ENCODE results near the gene DEFB132. TPM values are rescaled to one million over a fixed set of nuclear protein-coding genes. Genes with fewer than 3 reads are reported as not detected.

The DEFB132 gene
- total and polyA plus RNA-seq, 9 of the 15 experiments (the other 6 are each of a cell fraction or from before 2014, with no cell fraction given), result not detected

GRCh38 chr20:297098-297924 is 39.8 kb downstream of the DEFB132 start, which contains the start of gene ZCCHC3 (continued):
- TF ChIP-seq CAMTA2 (CRISPR knock-in tag; conservative IDR thresholded peaks at IDR 0.05), result 0 out of 2 replicates have a peak, but pooled peaks have one; percentile 11
- 0 out of 2 replicates have a peak, but pooled peaks have one; percentile 31 for TF ChIP-seq SP1 (CRISPR knock-in tag; IDR thresholded peaks at IDR 0.05)
- peak; percentile 79 for TF ChIP-seq CHD2 (IDR thresholded peaks at IDR 0.05; ENCODE audit: low read depth, low read length)

- Histone ChIP-seq H4K20me1 (replicated peaks; ENCODE audit: control insufficient read depth, insufficient read depth, low read length) (peaks cover 13% of the 10 kb centered on the region), H3K36me3 (ENCODE audit: control insufficient read depth, insufficient read depth, low read length) (peaks cover 25% of the 10 kb centered on the region; the same call in 2 of the 3 replicates), H3K27ac (ENCODE audit: extremely low read depth, low read depth, low read length) (peak overlapping the region; percentile 93), H3K4me2 (ENCODE audit: insufficient read depth, low read length) (peak overlapping the region; percentile 95), H3K79me2 (ENCODE audit: control insufficient read depth, insufficient read depth, low read length) (peaks cover 47% of the 10 kb centered on the region), H3K4me1 (replicated peaks in 1 of 2; ENCODE audit: control insufficient read depth in 2 of 2, insufficient read depth in 2 of 2, low read length in 2 of 2) (peaks cover 21 to 22% of the 10 kb centered on the region in 2 experiments; a peak in 4 of 5 replicates), H3K9me1 (ENCODE audit: control insufficient read depth, insufficient read depth, low read length) (no peaks in the 10 kb centered on the region), H2AFZ (ENCODE audit: low read depth, low read length) (peak overlapping the region; percentile 63), H3K4me3 (peak overlapping the region; percentile 90), H3K27me3 (ENCODE audit: control insufficient read depth in 2 of 2, insufficient read depth in 2 of 2, low read length in 2 of 2) (no peaks in the 10 kb centered on the region), H3K9me3 (replicated peaks; ENCODE audit: control insufficient read depth, insufficient read depth, low read depth, low read length) (no peaks in the 10 kb centered on the region), H3K9ac (ENCODE audit: insufficient read depth in 1 of 2, low read depth in 2 of 2, low read length in 2 of 2) (peak overlapping the region; percentile 91 to 92)
- 0% methylated on average over 45 of the region's 75 CpGs for WGBS (ENCODE audit: insufficient coverage, low coverage, missing lambda C conversion rate)
- POLR2A ChIA-PET, result interaction anchor here (0.6 to 2.5 kb wide), 8 partner anchors 9 to 320 kb away, joined by 3 to 9 read pairs (median 4); partner anchors contain the start of gene DEFB129
- ATAC-seq, result peak; percentile 56
- in situ Hi-C loops (cut with MboI) (no loop called here), intact Hi-C loops (cut with micrococcal nuclease) (loop anchor here (2.0 kb wide), 1 partner anchor 27 kb away; the partner anchor contains the start of gene SOX12)
- CTCF ChIA-PET (ENCODE audit: low intra/inter-chr PET ratio), result no interaction called here
- no TSS peak for BruUV-seq (replicated peaks)
- FAIRE-seq, result peak; percentile 73
- peak; percentile 48 to 70 (median 62) for DNase-seq (ENCODE audit: extremely low read depth in 1 of 4, low spot score in 3 of 4)
- TF ChIP-seq TRIM24 (IDR thresholded peaks at IDR 0.05) (peak in 1 of 2 experiments; percentile 18; a peak in 1 of 4 replicates), ZBTB11 (CRISPR knock-in tag; IDR thresholded peaks at IDR 0.05) (no peak), JUNB (CRISPR knock-in tag; conservative IDR thresholded peaks at IDR 0.05) (no peak), ZNF217 (CRISPR knock-in tag; IDR thresholded peaks at IDR 0.05) (no peak), FOXK1 (CRISPR knock-in tag; IDR thresholded peaks at IDR 0.05; ENCODE audit: borderline replicate concordance) (no peak), ZNF398 (CRISPR knock-in tag; IDR thresholded peaks at IDR 0.05) (no peak), PHF20 (IDR thresholded peaks at IDR 0.05; ENCODE audit: partially characterized antibody) (no peak), DACH1 (IDR thresholded peaks at IDR 0.05; ENCODE audit: partially characterized antibody) (no peak), SMARCC2 (IDR thresholded peaks at IDR 0.05; ENCODE audit: low read depth) (no peak), ZSCAN32 (CRISPR knock-in tag; IDR thresholded peaks at IDR 0.05) (no peak)
These were observed 40.6 kb downstream of the DEFB132 start for GRCh38 chr20:297925-298775.
